K562 (cell line): Measurements from ENCODE around the gene GALNT9. TPM values are rescaled to one million over a fixed set of nuclear protein-coding genes. Genes with fewer than 3 reads are reported as not detected.

Source experiments
- ATAC-seq: fragments of 200-7000 bp; cut with Tn5 transposase; 3 replicates; pipeline ENCODE4 v1.9.1; 2020; ENCODE audit warnings: moderate library complexity
- BruUV-seq: library from RNA; stranded (reverse); fragments of 400-500 nt; replicated peaks from 2 replicates; lab custom pipeline; 2021; lab: Mats Ljungman, UMichigan
- CTCF ChIA-PET: fragments of 300-600 bp; formaldehyde crosslinking; extraction: SDS; loops from one replicate; lab custom pipeline; 2021; ENCODE audit warnings: low intra/inter-chr PET ratio; lab: Yijun Ruan, JAX
- POLR2A ChIA-PET: fragments of 300-600, 350-650 bp; sonication (Branson Sonifier 250); formaldehyde crosslinking; extraction: SDS; loops from one replicate; lab custom pipeline; 2021; ENCODE audit warnings: antibody characterized with exemption, inconsistent platforms; lab: Yijun Ruan, JAX
- DNase-seq, 4 experiments: peaks; one replicate each; pipeline versions ENCODE4 v3.0.0 to v3.0.0-alpha.2; 2011 to 2018; ENCODE audit warnings: low spot score in 3 of 4, mixed read lengths in 3 of 4; ENCODE audit errors: extremely low read depth in 1 of 4
- FAIRE-seq: peaks from 2 replicates; lab custom pipeline; 2011; peaks lifted over from hg19 to GRCh38; lab: Jason Lieb, UNC
- H2AFZ ChIP-seq: 2 replicates; pipeline ENCODE4 v1.6.0; 2011; ENCODE audit warnings: low read depth, low read length, control low read depth, inconsistent platforms
- H3K27ac ChIP-seq: fragments of 200-600 bp; 3 replicates; pipeline ENCODE4 v1.8.0; 2011; ENCODE audit warnings: low read depth, mild to moderate bottlenecking, control low read depth, inconsistent platforms, low read length, moderate library complexity, mixed read lengths; ENCODE audit errors: extremely low read depth
- H3K27me3 ChIP-seq, 2 experiments: fragments of 300-600 bp in 1 of 2; 2 replicates in 1 of 2; 3 replicates in 1 of 2; pipeline versions ENCODE4 v1.6.0 to v1.8.0; 2011; ENCODE audit warnings: inconsistent platforms in 2 of 2, low read length in 2 of 2, mild to moderate bottlenecking in 1 of 2, mixed read lengths in 1 of 2, moderate library complexity in 1 of 2; ENCODE audit not compliant: control insufficient read depth in 2 of 2, insufficient read depth in 2 of 2
- H3K36me3 ChIP-seq: fragments of 300-600 bp; 3 replicates; pipeline ENCODE4 v1.8.0; 2011; ENCODE audit warnings: mild to moderate bottlenecking, low read length, inconsistent platforms; ENCODE audit not compliant: control insufficient read depth, insufficient read depth
- H3K4me1 ChIP-seq, 2 experiments: fragments of 200-600 bp in 1 of 2; replicated peaks in 1 of 2; 2 replicates in 1 of 2; 3 replicates in 1 of 2; pipeline versions ENCODE4 v1.5.1 to v1.8.0; 2011; ENCODE audit warnings: inconsistent platforms in 2 of 2, low read length in 2 of 2, mild to moderate bottlenecking in 1 of 2, mixed read lengths in 1 of 2, moderate library complexity in 1 of 2; ENCODE audit not compliant: control insufficient read depth in 2 of 2, insufficient read depth in 2 of 2
- H3K4me2 ChIP-seq: 2 replicates; pipeline ENCODE4 v1.6.1; 2011; ENCODE audit warnings: low read length, control low read depth, inconsistent platforms, mixed read lengths; ENCODE audit not compliant: insufficient read depth
- H3K4me3 ChIP-seq: fragments of 200-600 bp; sonication (generic), shearing (Covaris generic); 2 replicates; pipeline ENCODE4 v1.5.1; 2016; ENCODE audit warnings: control low read depth, inconsistent platforms
- H3K79me2 ChIP-seq: fragments of 200-600 bp; 3 replicates; pipeline ENCODE4 v1.8.0; 2011; ENCODE audit warnings: low read length, inconsistent platforms; ENCODE audit not compliant: control insufficient read depth, insufficient read depth
- H3K9ac ChIP-seq, 2 experiments: 2 replicates each; pipeline versions ENCODE4 v1.6.0 to v1.6.1; 2011; ENCODE audit warnings: low read depth in 2 of 2, low read length in 2 of 2, control low read depth in 1 of 2, inconsistent platforms in 1 of 2, mild to moderate bottlenecking in 1 of 2, mixed read lengths in 1 of 2; ENCODE audit not compliant: insufficient read depth in 1 of 2
- H3K9me1 ChIP-seq: one replicate; pipeline ENCODE4 v1.6.0; 2011; ENCODE audit warnings: inconsistent platforms, mild to moderate bottlenecking, low read length, moderate library complexity; ENCODE audit not compliant: control insufficient read depth, insufficient read depth
- H3K9me3 ChIP-seq: replicated peaks from 2 replicates; pipeline ENCODE4 v1.5.1; 2011; ENCODE audit warnings: low read depth, low read length, inconsistent platforms; ENCODE audit not compliant: control insufficient read depth, insufficient read depth
- H4K20me1 ChIP-seq: replicated peaks from 2 replicates; pipeline ENCODE4 v1.6.1; 2011; ENCODE audit warnings: low read length, inconsistent platforms, mixed read lengths; ENCODE audit not compliant: control insufficient read depth, insufficient read depth
- AFF4 ChIP-seq: sonication (generic); formaldehyde crosslinking; IDR thresholded peaks from 2 replicates; pipeline ENCODE4 v1.8.0; 2023; ENCODE audit warnings: mild to moderate bottlenecking, missing genetic modification reagents
- C11orf30 ChIP-seq: fragments of 450-650 bp; IDR thresholded peaks from 2 replicates; pipeline ENCODE4 v1.6.1; 2016; ENCODE audit warnings: low read depth, mild to moderate bottlenecking
- CTBP1 ChIP-seq: fragments of 450-650 bp; IDR thresholded peaks from 2 replicates; pipeline ENCODE4 v1.6.1; 2016; ENCODE audit warnings: borderline replicate concordance
- DEAF1 ChIP-seq: fragments of 450-650 bp; formaldehyde crosslinking; IDR thresholded peaks from 2 replicates; pipeline ENCODE4 v1.4.0; 2020; ENCODE audit warnings: mild to moderate bottlenecking, moderate library complexity
- IRF1 ChIP-seq: sonication (generic); formaldehyde crosslinking; IDR thresholded peaks from 2 replicates; pipeline ENCODE4 v1.8.0; 2022; ENCODE audit warnings: missing genetic modification reagents, mild to moderate bottlenecking, borderline replicate concordance
- NCOA2 ChIP-seq, 2 experiments: fragments of 450-650 bp; IDR thresholded peaks; 2 replicates each; pipeline ENCODE4 v1.6.1; 2018; ENCODE audit warnings: mild to moderate bottlenecking in 2 of 2, moderate library complexity in 1 of 2; ENCODE audit not compliant: partially characterized antibody in 2 of 2
- POU5F1 ChIP-seq: fragments of 150-350 bp; IDR thresholded peaks from 2 replicates; pipeline ENCODE4 v1.6.1; 2014; ENCODE audit warnings: borderline replicate concordance, low read length, low read depth, mild to moderate bottlenecking; ENCODE audit not compliant: partially characterized antibody
- RBBP5 ChIP-seq: fragments of 200-600 bp; sonication (generic); IDR thresholded peaks from 2 replicates; pipeline ENCODE4 v1.6.1; 2012; ENCODE audit warnings: borderline replicate concordance, mild to moderate bottlenecking, low read length, control low read depth, inconsistent platforms; ENCODE audit not compliant: insufficient read depth, poor library complexity, severe bottlenecking
- RUNX1 ChIP-seq: sonication (generic); IDR thresholded peaks from 2 replicates; pipeline ENCODE4 v1.6.1; 2016; ENCODE audit warnings: antibody characterized with exemption, low read depth
- SIRT6 ChIP-seq: IDR thresholded peaks from one replicate; pipeline ENCODE4 v1.6.1; 2012; ENCODE audit warnings: low read depth, mild to moderate bottlenecking, control low read depth, inconsistent platforms, low read length, moderate library complexity
- TAF15 ChIP-seq: fragments of 200-400 bp; formaldehyde crosslinking; IDR thresholded peaks from 2 replicates; pipeline ENCODE4 v1.6.1; 2017; ENCODE audit warnings: mild to moderate bottlenecking, low read depth, low read length, moderate library complexity
- ZHX1 ChIP-seq: fragments of 150-350 bp; conservative IDR thresholded peaks from 2 replicates; pipeline ENCODE4 v1.6.1; 2014; ENCODE audit warnings: low read length
- ZNF75A ChIP-seq: fragments of 450-650 bp; formaldehyde crosslinking; IDR thresholded peaks from 2 replicates; pipeline ENCODE4 v1.4.0; 2020; ENCODE audit warnings: mild to moderate bottlenecking
- WGBS: fragments of 100-300 bp; shearing (Covaris generic); methylation state at CpG from one replicate; pipeline ENCODE4 v1.1.6; 2016; ENCODE audit warnings: low coverage, mixed read lengths; ENCODE audit not compliant: insufficient coverage; ENCODE audit errors: missing lambda C conversion rate; 5-methylcytosine and 5-hydroxymethylcytosine counted together
- in situ Hi-C: fragments of 300-500 bp; cut with MboI; formaldehyde crosslinking; loops from 4 replicates; pipeline ENCODE4 v1.15.0; 2018; ENCODE audit warnings: inconsistent platforms, mixed read lengths
- intact Hi-C: fragments of 100-400 bp; cut with micrococcal nuclease; formaldehyde crosslinking; loops from 2 replicates; pipeline ENCODE4 v1.14.2; 2022
- polyA plus RNA-seq, 8 experiments: library from polyadenylated mRNA; depleted of rRNA in 4 of 8; stranded (reverse) in 5 of 8; unstranded in 3 of 8; fragments of >200 nt; fragmentation: Nextera tagmentation in 2 of 8; fragmentation: Illumina TruSeq in 1 of 8; extraction: Ambion mirVana in 2 of 8; extraction: Trizol in 1 of 8; gene quantifications; 2 replicates each; pipeline versions ENCODE4 v1.2.1 to v1.2.3, GENCODE V29; 2011 to 2014; ENCODE audit warnings: inconsistent platforms in 1 of 8, missing spikeins in 1 of 8
- total RNA-seq, 7 experiments: library from RNA; depleted of rRNA in 6 of 7; stranded (reverse); fragments of >200 nt in 6 of 7; fragmentation: Illumina TruSeq in 2 of 7; extraction: Trizol in 2 of 7; gene quantifications; 2 replicates each; pipeline versions ENCODE4 v1.2.1 to v1.2.3, GENCODE V29; 2011 to 2021; ENCODE audit warnings: low replicate concordance in 1 of 7

Gene GALNT9
- total and polyA plus RNA-seq, 9 of the 15 experiments (the other 6 are each of a cell fraction or from before 2014, with no cell fraction given) = not detected

GRCh38 chr12:132194556-132194955, 134.8 kb downstream of the GALNT9 start:
- WGBS = 3% methylated on average over 8 of the region's 8 CpGs
- no peak overlapping the region for H3K4me2 ChIP-seq
- H3K9me1 ChIP-seq = no peaks in the 10 kb centered on the region
- H3K4me1 ChIP-seq = peaks cover 3 to 32% of the 10 kb centered on the region in 2 experiments; a peak in 2 of 5 replicates
- H3K9me3 ChIP-seq = peaks cover 19% of the 10 kb centered on the region
- H3K4me3 ChIP-seq = no peak overlapping the region
- H3K9ac ChIP-seq = no peak overlapping the region
- DNase-seq (no peak), ATAC-seq (no peak), FAIRE-seq (no peak)
- in situ Hi-C loops = no loop called here
- no TSS peak for BruUV-seq
- no peak overlapping the region for H2AFZ ChIP-seq
- no peaks in the 10 kb centered on the region for H4K20me1 ChIP-seq
- H3K36me3 ChIP-seq = no peaks in the 10 kb centered on the region
- no peak overlapping the region for H3K27ac ChIP-seq
- ChIA-PET POLR2A (no interaction called here), CTCF (no interaction called here)
- peaks cover 24 to 66% of the 10 kb centered on the region in 2 experiments; a peak in 4 of 5 replicates for H3K27me3 ChIP-seq
- intact Hi-C loops = no loop called here
- H3K79me2 ChIP-seq = no peaks in the 10 kb centered on the region
- no peak for TF ChIP-seq NCOA2 (IDR thresholded peaks at IDR 0.05; ENCODE audit: partially characterized antibody in 2 of 2)
- no peak for TF ChIP-seq AFF4
- no peak for TF ChIP-seq ZNF75A
- no peak for TF ChIP-seq RBBP5
- no peak for TF ChIP-seq SIRT6
- TF ChIP-seq IRF1 (CRISPR knock-in tag) = no peak
- no peak for TF ChIP-seq POU5F1
- no peak for TF ChIP-seq CTBP1
- no peak for TF ChIP-seq TAF15
- no peak for TF ChIP-seq ZHX1
- TF ChIP-seq DEAF1 = no peak
- no peak for TF ChIP-seq C11orf30
- TF ChIP-seq RUNX1 = no peak
